ENCODE results near the gene TAS1R1. TPM values are rescaled to one million over a fixed set of nuclear protein-coding genes. Genes with fewer than 3 reads are reported as not detected.
"Not testable (repeated sequence)": the region's sequence is repeated elsewhere in the genome, so short reads cannot be mapped to it uniquely, and the experiment has no call there.

Gene TAS1R1
- total RNA-seq, 1 donor from 2014 or later: 0.59 TPM

DNA sequence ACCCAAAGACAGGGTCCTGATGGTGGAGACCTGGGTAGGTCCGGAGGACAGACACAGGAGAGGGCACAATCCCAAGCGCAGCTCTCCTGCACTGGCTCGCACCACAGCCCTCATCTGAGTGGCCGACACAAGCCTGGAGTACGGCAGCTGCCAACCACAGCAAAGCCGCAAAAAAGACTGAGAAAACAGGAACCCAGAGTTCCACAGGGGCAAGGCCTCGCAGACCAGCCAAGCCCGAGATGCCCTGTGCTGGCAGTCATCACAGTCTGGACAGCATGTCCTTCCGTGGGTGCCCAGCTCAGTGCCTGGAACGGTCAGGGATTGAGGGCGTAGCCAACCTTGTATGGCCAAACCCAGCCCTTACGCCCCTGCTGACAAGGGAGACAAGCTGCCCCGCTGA lies 36.1 kb downstream of the TAS1R1 start:
- no peak for DNase-seq

DNA sequence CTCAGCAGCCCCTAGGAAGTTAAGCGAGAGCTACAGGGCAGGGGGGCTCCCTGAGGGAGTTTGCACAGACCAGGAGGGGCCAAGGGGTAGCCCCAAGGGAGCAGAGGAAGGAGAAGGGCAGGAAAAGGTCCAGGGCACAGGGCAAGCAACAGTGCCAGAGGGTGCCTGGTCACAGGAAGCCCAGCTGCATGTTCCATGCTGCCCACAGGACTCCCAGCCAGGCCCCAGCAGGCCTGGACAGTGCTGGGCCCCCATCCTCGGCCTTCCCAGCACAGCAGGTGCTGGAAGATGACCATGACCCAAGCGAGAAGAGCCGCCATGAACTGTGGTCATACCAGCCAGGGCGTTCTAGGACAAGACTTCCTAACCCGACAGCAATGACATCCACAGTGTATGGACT lies 36.5 kb downstream of the TAS1R1 start:
- no peak for DNase-seq

DNA sequence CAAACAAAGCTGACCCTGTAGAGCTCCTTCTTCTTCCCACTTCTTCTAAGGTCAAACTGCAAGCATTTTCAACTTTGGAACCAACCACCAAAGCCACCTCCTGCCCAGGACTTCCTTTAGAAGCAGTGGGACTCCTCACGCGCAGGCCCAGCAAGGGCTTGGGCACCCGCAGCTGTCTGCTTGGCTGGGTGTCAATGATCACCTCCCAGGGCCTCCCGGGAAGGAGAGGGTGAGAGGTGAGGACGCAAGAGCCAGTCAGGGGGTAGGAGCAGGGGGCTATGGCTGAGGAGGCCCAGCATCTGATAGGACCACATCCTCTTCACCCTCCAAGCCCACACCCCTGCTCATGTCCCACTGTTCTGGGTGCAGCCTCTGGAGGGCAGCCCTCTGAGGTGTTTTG lies 37.3 kb downstream of the TAS1R1 start:
- DNase-seq: no peak

DNA sequence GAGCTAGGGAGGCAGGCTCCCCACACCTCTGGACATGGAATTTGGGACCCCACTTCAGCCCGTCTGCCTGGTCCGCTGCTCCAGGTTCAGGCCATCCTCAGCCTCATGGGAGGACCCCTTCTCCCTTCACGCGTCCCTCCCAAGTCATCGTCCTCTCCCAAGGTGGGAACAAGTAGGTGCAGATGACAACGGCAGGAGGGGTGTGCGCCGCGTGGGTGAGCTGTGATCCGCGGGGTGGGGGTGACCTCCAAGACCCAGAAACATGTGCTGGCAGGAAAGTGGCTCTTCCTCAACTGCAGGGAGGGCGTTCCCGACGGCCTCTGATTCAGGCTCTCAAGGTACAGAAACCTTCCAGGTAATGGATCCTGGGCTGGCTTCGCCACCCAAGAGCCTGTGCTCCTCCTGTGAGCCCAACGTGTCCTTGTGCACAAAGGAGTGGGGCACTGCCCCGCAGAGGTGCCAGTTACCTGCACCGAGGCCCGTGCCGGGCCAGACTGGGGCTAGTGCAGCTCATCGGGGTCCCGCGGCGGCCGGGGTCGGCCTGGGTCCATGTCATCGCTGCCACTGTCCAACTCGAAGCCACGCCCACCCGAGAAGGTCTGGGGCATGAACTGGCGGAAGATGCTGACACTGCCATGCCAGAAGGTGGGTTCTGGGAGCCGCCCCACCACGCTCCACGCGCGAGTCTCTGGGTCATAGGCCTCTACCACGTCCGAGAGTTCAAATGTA lies 37.9 kb downstream of the TAS1R1 start:
- no peak for DNase-seq

DNA sequence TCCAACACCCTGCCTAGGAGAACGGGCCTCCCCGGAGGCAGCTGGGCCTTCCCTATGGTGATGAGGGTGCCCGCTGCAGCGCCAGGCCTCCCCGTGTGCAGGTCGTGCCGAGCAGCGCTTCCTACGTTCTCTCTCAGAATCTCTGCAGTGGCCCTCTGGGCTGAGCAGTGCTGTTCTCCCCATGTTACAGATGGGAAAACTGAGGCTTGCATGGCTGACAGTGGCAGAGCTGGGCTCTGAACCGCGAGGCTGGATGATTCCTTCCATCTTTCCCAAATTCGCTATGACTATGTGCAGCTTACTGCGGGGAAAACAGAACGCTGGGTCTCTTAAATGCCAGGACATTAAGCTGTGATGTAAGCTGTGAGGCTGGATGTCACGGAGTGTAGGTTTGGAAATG lies 38.7 kb downstream of the TAS1R1 start:
- DNase-seq: no peak

DNA sequence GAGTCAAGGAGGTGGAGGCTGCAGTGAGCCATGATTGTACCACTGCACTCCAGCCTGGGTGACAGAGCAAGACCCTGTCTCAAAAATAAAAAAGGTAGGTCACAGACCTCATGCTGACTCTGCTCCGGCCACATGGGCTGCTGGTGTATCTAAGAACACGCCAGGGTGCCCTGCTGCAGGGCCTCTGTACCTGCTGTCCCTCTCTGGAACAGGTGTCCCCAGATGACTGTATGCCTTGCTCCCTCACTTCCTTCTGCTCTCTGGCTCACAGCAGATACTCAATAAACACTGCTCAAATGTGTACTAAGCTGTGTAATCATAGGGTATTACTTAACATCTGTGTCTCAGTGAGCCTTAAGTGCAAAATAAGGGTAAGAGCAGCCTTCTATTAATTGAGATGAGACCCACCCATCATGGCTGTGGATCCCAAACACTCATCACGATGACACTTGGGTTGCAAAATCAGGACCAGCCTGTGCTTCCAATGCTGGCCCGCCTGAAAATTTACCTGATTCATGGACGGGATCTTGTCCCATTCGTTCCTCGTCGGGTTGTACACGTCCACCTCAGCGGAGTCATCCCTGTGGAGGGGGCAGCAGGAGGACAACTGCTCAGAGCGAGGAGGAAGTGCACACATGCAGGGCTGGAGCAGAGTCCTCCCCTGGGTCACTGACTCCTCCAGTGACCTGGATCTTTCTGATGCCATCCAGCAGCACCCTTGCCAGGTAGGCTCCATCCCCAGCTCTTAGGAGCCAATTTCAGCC lies 40.1 kb downstream of the TAS1R1 start:
- DNase-seq: no peak

DNA sequence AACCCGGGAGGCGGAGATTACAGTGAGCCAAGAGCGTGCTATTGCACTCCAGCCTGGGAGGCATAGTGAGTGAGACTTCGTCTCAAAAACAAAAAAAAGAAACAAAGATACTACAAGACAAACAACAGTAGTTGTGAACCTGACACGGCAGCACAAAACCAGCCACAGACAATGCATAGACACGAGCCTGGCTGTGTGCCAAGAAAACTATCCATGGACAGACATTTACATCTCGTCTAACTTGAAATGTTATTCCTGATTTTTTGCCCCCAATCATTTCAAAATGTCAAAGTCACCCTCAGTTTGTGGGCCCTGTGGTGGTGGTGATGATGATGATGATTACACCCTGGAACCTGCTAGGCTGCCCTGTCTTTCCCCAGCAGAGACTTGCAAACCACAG lies 41.2 kb downstream of the TAS1R1 start:
- no peak for DNase-seq

DNA sequence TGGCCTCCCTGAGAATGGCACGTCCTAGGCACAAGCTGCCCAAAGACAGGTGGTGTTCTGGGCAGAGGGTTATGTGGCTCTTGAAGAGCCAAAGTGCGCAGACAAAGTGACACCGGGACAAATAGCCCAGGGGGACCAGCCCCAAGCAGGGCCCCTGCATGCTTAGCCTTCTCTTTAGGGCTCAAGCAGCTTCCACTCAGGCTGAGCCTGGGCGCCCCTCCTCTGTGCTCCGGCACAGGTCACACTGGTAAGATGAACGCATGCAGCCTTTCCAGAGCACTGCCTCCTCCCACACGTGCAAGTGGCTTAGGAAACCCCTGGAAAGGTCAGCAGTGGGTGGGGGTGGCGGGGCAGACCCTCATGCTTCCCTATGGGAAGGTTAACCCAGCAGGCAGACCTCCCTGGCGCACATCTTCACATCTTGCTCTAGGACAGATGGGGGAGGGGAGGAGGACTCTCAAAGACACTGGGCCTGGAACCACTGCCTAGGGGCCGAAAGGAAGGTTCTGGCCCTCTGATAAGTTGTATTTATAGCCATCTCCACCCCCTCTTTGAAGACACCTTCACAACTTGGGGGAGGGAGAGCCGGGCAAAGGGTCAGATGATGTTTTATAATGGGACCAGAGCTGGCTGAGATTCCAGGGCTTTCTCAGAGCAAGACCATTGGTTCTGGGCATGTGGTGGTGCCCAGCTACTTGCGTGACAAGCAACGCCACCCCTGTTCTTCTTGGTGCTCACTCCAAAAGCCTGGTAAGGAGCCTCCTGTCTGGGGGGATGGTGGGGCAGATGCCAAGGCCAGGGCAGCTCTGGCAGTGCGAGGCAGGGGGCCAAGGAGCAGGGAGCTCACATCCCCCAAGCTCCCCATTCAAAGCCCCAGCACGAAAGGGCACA lies 42.0 kb downstream of the TAS1R1 start:
- DNase-seq: no peak

DNA sequence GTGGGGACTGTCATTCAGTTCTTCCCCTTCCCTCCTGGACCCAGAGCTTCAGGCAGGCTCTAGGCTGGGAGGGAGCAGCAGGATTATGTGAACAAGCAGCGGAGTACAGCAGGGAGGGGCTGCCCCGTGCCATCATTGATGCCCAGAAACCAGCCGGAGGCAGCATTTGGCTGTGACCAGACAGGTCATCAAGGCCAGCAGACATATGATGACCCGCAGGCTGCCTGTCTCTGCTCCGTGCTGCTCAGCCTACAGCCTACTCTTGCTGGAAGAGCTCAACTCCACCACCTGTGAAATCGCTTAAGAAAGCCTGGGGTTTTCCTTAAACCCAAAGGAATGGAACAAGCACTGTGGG lies 42.6 kb downstream of the TAS1R1 start:
- DNase-seq: no peak

DNA sequence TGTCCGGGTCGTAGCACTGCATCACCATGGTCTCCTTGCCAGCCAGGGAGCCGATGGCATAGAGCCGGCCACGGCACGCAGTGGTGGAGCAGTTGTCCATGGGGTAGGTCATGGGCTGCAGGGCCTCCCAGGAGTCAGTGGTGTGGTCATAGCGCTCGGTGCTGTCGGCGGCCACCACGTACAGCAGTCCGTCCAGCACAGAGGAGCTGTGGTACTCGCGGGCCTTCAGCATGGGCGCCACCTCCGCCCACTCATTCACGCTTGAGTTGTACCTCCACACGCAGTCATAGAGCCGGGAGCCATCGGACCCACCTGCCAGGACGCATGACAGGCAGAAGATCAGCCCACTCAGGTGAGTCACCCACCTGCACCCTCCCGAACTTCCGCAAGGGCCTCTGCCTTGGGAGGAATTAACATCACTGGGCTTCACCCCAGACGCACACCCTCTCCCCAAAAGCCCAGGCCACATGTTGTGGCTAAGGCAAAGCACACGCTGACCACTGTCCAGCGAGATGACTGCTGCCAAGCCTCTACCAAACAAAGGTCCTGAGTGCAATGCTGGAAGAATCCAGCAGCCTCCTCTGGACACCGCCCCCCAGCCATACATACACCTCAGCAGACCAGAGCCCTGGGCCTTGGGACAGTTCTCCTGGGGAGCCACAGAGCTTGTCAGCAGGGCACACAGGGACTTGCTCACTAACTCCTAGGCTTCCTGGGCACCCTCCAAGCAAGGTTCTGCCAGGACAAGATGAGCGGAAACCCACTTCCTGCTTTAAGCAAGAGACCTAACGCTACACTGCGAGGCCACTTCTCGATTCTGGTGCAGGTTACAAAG lies 44.3 kb downstream of the TAS1R1 start:
- DNase-seq: no peak

DNA sequence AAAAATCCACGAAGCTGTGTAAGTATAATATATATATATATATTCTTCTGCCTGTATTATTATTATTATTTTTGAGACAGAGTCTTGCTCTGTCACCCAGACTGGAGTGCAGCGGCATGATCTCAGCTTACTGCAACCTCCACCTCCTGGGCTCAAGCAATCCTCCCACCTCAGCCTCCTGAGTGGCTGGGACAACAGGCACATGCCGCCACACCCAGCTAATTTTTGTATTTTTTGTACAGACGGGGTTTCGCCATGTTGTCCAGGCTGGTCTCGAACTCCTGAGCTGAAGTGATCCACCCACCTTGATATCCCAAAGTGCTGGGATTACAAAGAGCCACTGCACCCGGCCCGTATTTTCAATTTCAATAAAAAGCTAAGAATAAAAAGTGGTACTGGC lies 44.9 kb downstream of the TAS1R1 start:
- DNase-seq: not testable (repeated sequence)

DNA sequence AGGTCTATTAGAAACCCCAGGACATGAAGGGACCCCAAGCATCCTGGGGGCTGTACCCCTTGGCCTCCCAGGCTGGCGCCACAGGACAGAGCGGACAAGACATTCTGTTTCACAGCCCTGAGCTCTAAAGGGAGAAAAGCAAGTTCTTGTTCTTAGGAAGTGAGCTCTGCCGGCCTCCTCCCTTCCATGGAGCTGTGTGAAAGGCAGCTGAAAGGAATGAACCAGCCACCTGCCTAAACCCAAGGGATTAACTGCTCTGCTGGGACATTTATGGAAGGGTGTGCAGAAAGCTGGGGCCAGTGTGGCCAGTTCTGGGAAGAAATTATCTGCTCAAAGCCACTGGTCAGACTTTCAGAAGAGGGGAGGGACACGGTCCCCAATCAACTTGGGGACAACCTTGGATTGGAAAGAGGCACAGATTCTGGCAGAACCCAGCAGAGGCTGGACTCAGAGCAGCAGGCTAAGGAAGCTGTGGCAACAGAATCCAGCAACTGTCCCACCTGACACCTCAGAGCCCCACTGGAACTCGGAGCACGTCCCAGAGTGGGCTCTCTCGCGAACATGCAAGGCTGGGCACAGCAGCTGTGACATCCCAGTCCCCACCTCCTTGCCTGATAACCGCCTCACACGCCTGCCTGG lies 45.4 kb downstream of the TAS1R1 start:
- no peak for DNase-seq

DNA sequence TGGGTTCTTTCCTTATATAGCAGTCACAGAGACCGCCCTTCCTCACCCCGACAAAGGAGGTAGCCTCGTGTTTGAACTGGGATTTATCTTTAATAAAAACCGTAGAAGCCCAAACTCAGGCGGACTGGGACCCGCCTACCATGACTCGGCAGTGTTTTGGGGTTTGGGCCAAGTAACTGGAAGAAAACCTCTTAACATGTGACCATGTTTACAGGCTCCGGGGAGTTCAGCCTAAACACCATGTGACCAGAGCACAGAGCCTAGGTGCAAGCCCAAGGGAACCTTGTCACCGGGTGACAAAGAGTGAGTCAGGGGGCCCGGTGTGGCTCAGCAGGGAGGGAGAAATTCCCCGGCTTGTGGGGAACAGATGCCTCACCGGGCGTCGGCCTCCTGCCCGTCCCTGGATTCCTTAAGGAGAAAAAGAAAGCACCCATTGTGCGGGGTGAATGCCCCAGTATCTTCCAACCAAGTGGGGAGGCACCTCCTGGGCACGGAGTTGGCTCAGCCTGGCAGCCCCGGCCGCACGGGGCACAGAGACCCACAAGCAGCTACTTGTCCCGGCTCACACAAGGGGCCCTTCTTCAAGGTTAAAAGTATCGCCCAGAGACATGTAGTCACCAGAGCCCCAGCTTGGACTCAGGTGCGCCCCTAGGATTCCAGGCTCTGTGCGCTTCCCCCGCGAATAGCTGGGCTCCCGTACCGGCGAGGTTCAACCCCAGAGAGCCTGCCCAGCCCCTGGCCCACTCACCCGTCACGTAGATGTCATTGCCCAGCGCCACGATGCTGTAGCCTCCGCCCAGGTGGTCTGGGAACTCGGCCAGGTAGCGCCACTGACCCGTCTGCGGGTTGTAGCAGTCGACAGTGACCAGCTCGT lies 46.2 kb downstream of the TAS1R1 start:
- DNase-seq: peak; percentile 47

DNA sequence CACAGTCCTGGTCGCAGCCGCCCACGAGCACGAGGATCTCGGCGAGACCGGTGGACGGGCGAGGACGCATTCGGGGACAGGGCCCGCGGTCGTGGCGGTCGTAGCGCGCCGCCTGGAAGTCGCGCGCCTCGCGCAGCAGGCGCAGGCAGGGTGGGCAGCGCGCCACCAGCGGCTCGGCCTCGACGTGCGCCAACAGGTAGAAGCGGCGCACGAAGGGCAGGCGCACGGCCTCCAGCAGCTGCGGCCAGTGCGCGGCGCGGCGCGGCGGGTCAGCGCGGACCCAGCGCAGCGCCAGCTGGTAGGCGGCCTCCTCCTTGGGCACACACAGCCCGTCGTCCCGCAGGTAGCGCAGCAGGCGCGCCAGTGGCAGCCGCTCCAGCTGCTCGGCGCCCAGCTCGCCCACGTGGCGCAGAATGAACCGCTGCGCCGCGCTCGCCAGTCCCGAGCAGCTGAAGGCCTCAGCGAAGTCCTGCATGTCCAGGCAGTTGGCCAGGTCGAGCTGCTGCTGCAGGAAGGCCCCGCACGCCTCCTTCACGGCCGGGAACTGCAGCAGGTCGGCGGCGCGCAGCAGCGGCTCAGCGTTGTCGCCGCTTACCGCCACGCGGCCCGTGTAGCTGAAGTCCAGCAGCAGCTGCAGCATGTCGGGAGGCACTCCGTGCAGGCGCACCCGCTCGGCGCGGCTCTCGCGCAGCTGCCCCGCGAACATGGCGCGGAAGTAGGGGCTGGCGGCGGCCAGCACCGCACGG lies 47.0 kb downstream of the TAS1R1 start:
- DNase-seq: no peak

DNA sequence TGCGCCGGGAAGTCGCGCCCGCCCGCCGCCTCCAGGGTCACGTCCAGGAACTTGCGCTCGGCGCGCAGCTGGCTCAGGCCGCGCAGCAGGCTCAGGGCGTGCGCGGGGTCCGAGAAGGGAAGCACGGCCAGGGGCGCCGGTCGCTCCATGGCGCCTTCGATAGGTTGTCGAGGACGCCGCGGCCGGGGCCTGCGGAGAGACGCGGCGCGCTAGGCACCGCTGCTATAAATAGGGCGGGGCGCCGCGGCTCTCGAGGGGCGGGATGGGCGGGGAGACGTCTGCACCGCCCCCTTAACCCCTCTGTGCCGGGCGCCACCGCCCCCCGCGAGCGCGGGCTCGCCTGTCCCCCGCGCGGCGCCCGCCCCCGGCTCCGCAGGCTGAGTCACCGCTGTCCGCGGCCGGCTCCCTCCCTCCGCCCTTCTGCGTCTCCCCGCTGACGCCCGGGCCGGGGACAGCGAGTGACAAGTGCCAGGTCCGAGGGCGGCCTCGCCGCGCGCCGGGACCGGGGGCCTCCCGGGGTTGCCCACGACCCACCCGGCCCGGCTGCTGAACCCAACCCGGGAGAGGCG lies 47.6 kb downstream of the TAS1R1 start, which contains the start of gene KLHL21:
KLHL21 (minus strand) TSS at position 201 of the 569 bp plus-strand sequence; CDS start at position 149, 52 bp downstream.
- DNase-seq: peak; percentile 88

DNA sequence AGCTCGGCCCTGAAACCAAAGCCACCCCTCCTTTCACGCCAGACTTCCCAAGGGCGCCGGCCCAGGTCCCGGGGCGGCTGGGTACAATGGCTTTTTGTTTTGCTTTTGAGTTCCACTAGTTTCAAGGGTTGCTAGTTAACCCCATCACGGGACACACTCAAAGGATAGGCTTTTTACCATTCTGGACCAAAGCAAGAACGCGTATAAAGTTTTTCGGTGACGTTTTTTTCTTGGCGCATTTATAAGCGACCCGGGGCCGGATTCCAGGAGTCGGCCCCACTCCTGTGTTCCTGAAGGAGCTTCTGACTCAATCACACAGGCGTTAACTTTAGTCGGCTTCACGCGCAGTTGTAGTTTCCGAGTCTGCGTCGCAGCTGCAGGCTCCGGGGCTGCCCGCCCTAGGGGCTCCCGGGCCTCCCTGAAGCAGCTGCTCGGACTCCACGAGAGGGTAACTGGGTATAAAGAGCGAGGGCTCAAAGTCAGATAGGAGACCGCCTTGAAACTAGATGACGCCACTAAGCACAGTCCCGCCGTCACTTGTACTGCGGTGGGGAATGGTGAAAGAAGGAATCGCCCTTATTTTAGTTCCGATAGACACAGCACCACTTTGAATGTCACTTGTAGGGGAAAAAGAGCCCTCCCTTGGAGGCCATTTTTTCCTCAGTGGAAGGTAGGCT lies 48.3 kb downstream of the TAS1R1 start:
- peak; percentile 85 for DNase-seq

DNA sequence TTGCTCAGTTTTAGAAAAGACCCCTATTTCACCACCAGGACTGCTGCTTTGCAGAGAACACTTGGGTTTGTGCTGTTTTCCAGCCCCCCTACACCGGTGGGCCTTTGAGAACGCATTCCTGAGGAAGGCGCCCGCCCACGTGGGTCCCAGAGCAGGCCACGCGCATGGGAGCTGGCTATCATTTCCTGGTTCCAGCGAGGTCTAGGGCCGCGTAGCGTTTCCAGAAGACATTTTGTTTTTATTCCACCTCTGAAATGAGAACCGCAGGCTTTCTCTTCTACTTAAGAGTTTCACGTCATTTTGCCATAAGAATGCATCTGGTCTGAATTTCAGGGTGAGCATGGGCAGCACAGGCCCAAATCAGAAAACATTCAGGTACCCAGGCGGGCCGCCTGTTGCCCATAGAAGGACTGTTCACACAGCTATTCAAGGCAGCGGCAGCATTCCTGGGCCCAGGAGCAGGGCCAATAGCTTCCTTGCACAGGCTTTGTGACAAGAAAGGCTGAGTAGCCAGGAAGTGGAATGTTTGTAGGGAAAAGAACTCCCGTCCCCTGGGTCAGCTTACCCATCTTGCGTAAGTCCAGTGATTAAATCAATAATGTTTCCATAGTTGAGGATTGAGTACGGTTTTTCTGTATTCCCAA lies 48.9 kb downstream of the TAS1R1 start:
- peak; percentile 81 for DNase-seq
